ENCODE measurements around the gene MEGF6.
A peak's percentile ranks its signal among the peaks of the same experiment; 100 is the strongest.

The MEGF6 gene, protein sequence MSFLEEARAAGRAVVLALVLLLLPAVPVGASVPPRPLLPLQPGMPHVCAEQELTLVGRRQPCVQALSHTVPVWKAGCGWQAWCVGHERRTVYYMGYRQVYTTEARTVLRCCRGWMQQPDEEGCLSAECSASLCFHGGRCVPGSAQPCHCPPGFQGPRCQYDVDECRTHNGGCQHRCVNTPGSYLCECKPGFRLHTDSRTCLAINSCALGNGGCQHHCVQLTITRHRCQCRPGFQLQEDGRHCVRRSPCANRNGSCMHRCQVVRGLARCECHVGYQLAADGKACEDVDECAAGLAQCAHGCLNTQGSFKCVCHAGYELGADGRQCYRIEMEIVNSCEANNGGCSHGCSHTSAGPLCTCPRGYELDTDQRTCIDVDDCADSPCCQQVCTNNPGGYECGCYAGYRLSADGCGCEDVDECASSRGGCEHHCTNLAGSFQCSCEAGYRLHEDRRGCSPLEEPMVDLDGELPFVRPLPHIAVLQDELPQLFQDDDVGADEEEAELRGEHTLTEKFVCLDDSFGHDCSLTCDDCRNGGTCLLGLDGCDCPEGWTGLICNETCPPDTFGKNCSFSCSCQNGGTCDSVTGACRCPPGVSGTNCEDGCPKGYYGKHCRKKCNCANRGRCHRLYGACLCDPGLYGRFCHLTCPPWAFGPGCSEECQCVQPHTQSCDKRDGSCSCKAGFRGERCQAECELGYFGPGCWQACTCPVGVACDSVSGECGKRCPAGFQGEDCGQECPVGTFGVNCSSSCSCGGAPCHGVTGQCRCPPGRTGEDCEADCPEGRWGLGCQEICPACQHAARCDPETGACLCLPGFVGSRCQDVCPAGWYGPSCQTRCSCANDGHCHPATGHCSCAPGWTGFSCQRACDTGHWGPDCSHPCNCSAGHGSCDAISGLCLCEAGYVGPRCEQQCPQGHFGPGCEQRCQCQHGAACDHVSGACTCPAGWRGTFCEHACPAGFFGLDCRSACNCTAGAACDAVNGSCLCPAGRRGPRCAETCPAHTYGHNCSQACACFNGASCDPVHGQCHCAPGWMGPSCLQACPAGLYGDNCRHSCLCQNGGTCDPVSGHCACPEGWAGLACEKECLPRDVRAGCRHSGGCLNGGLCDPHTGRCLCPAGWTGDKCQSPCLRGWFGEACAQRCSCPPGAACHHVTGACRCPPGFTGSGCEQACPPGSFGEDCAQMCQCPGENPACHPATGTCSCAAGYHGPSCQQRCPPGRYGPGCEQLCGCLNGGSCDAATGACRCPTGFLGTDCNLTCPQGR (N-terminal part only)

DNA sequence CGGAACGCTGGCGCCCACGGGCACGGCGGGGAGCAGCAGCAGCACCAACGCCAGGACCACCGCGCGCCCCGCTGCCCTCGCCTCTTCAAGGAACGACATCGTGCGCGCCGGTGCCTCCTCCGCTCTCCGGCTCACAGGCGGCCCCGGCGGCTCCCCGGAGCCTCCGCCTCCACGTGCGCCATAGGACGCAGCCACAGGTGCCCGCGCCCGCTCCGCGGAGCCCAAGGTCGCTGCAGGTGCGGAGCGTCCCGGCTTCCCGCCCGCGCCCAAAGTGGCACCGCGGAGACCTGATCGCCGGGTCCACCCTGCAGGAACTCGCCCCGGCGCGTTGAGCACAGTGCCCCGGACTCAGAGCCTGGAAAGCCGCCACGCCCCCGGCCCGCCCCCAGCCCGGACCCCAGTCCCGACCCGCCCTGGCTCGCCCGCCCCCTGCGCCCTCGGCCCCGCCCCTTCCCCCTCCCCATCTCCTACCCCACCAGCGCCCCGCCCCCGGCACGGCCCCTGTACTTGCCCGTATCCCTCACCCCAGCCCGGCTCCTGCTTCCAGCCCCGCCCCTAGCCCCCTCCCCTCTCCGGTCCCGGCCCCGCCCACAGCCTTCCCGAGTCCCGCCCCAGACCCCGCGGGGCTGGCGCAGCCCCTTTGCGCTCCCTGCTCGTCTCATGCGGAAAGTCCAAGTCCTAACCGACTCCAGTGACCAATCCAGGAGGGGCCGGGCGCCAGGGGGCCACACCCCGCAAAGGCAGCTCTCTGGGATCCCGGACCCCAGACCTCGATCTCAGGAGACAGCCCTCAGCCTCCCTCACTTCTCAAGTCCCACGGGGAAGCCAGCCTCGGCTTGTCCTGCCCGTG, at the start of gene MEGF6:
Gene MEGF6, minus strand, starts transcription at position 339 of the 850 bp plus-strand sequence. Its CDS starts 240 bp downstream, at position 99.
- peak; percentile 46 for DNase-seq

GRCh38 chr1:3660704-3661103, 49.4 kb upstream of the MEGF6 start:
- no peak for DNase-seq

GRCh38 chr1:3659093-3659492, 47.8 kb upstream of the MEGF6 start:
- no peak for DNase-seq

DNA sequence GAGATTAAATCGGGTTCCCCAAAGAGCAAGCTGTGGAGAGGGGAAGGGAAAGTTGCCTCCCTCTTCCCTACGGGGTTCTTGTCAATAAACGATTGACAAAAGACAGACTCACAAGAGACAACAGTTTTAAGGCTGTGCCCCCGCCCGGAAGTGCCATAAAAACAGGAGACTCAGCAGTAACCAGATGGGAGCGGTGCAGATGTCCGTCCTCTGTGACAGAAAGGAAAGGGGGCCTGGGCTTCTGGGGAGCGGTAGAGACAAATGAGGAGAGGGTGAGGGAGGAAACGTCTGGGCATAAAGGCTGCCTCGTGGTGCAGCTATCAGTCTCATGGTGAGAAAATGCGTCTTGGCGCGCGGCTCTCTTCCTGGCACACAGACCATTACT, 46.9 kb upstream of the MEGF6 start:
- no peak for DNase-seq

DNA sequence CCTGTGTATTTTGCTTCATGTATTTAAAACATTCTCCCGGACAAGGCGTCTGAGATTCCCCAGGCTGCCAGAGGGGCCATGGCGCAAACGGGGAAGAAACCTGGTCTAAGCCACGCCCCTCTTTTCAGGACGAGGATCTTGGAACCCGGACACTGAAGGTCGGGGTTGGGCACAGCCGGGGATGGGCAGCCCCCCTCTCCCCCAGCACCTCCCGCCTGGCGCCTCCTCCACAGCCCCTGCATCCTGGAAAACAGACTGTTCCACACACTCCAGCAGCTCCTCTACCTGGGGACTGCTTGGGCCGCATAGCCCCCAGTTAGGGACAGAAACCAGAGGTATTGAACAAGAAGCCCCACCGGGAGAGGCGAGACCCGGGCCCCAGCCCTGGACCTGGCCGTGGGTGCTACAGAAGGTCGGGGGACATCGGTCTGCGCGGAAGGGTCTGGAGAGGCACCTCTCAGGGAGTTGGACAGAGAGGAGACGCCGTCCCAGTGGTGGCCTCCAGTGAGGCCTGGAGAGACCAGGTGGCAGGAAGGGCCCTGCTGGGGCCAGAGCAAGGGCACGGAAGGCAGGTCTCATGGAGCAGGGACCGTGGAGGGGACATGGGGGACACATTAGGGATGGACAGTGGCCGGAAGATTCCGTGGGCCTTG, 46.4 kb upstream of the MEGF6 start:
- DNase-seq: no peak

DNA sequence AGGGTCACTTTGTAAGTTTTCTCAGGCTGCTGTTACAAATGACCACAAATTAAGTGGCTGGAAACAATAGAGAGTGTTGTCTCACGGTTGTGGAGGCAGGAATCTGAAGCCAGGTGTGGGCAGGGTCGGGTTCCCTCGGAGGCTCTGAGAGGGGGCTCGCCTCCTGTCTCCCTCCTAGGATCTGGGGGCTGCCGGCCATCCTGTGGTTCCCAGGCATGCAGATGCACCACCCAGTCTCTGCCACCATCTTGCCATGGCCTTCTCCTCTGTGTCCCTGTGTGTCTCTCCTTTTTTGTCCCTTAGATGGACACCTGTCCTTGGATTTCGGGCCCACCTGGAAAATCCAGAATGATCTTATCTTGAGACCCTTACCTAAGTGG, 45.8 kb upstream of the MEGF6 start:
- no peak for DNase-seq

- no peak for DNase-seq
These were observed 45.3 kb upstream of the MEGF6 start for GRCh38 chr1:3656450-3657095.

GRCh38 chr1:3654549-3655281, 43.4 kb upstream of the MEGF6 start:
- no peak for DNase-seq

DNA sequence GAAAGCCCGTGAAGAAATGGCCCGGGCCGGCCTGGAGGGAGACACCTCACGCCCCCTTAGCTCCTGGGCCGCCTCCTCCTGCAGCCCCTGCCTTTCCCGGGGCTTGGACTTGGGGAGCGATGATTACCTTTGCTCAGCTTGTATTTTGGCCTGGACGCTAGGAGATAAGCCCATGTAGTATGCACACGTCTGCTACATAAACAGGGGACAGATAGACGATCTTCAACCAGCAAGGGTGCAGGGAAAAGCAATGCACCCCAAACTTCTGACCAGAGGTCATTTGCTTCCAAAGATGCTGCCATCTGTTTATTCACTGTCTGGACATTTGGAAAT, 41.9 kb upstream of the MEGF6 start:
- no peak for DNase-seq

DNA sequence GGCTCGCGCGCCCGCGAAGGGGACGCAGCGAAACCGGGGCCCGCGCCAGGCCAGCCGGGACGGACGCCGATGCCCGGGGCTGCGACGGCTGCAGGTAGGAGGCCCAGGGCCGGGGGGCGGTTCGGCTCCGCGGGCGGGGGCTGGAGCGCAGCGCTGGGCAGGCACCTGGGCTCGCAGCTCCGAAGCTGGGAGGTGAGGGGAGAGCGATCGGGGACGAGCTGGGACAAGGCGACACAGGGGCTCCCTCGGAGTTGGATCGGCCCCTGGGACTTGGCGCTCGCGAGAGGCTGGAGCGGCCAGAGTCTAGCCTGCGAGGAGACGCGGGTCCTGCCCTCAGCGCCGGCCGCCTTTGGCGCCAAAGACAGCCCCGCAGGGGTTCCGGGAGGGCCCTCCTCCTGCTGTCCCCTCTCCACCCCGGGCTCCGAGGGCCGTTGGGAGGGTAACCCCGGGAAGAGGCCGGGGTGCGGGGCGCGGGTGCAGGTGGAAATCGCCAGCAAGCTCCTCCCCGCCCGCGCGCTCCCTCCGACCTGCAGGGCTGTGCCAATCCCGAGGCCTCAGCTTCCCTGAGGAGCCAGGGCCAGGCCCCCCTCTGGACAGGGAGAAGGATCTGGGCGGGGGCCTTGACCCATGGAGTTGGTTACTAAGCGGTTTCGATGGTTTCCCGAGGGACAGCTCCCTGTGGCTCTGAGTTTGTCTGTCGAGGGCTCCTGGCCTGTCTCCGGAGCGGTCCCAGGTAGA, 41.4 kb upstream of the MEGF6 start:
- no peak for DNase-seq

GRCh38 chr1:3651930-3652547, 40.7 kb upstream of the MEGF6 start, which contains the start of gene TP73:
Gene TP73, plus strand, starts transcription at chr1:3652516. Its CDS starts 29,850 bp downstream, at chr1:3682366.
- DNase-seq: peak; percentile 59

GRCh38 chr1:3651026-3651929, 40.0 kb upstream of the MEGF6 start:
- DNase-seq: no peak

DNA sequence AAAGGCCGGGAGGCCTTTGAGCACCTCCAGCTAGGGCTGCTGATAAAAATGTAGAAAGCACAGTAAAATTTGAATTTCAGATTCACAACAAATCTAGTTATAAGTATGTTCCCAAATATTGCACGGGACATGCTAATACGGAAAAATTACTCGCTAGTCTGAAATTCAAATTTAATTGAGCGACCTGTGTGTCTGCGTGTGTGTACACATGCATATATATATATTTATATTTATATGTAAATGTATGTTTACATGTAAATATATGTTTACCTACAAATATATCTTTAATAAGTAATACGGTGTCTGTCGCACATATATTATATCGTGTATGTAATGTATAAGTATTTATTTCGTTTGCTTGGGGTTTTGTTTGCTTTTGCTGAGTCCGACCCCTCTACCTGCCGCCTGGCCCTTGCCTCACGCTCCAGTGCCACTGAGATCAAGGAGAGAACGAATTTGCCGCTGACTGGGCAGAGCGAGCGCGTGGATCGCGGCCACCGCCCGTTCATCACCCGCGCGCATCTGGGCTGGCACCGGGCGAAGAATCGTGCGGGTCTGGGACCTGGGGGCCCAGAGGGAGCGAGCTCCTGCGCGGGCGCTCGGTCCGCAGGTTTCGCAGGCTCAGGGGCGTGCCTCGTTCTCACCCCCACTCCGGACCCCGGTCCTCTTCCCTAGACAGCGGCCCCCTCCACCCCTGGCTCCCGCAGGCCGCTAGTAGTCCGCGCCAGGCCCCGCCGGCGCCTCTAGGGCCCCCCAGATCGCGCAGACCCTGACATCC, 39.1 kb upstream of the MEGF6 start:
- DNase-seq: no peak

DNA sequence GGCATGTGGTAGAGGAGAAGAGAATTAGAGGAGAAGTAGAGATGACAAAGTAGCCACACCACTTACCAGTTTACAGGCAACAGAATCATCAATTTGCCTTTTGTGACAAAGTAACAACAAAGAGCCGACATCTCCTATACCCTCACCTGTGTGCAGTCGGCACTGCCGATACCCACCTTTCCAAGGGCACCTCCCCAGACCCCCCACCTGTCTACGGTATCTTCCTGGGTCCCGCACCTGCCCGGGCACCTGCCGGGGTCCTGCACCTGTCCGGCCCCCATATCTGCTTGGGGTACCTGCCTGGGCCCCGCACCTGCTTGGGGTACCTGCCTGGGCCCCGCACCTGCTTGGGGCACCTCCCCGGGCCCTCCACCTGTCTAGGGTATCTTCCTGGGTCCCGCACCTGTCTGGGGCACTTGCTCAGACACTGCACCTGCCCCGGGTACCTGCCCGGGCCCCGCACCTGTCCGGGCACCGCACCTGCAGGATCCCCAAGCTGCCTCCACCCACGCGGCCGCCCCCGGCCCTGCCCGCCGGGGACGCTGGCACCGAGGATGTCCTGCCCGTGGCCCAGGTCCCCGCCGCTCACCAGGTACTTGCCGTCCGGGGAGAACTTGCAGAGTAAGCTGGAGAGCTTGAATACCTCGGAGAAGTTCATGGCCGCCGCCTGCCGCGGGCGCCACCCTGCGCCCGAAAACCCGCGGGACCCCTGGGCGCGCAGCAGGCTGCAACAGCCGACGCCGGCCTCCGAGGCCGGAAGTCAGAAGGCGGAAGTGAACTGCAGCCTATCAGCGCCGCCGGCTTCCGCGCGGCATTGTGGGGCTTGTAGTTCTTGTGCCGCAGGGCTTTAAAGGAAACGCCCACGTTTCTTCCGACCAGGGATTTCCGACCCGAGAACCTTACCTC, 38.3 kb upstream of the MEGF6 start, which contains the start of gene WRAP73:
Gene WRAP73, minus strand, starts transcription at position 762 of the 906 bp plus-strand sequence. Its CDS starts 104 bp downstream, at position 658.
- DNase-seq: peak; percentile 84

GRCh38 chr1:3646596-3646995, 35.3 kb upstream of the MEGF6 start:
- no peak for DNase-seq

Data from NCI-H446 treated with DMSO at 0.1 percent for 48 hours (cell line).